ENCODE measurements around the gene ANGPTL7.
"Not testable (repeated sequence)": the region's sequence is repeated elsewhere in the genome, so short reads cannot be mapped to it uniquely, and the experiment has no call there.

ANGPTL7 gene

GRCh38 chr1:11188858-11189451 is at the start of gene ANGPTL7:
TSS of gene ANGPTL7 (plus strand) at chr1:11189355. CDS start at chr1:11189580, 225 bp downstream.
- DNase-seq: no peak

GRCh38 chr1:11142618-11143391 is 46.4 kb upstream of the ANGPTL7 start:
- peak; percentile 51 for DNase-seq

GRCh38 chr1:11143401-11143800 is 45.8 kb upstream of the ANGPTL7 start:
- no peak for DNase-seq

- DNase-seq: no peak
These were observed 45.2 kb upstream of the ANGPTL7 start for GRCh38 chr1:11143907-11144306.

- no peak for DNase-seq
These were observed 44.4 kb upstream of the ANGPTL7 start for GRCh38 chr1:11144570-11145256.

- DNase-seq: no peak
These were observed 43.4 kb upstream of the ANGPTL7 start for GRCh38 chr1:11145741-11146140.

- DNase-seq: no peak
These were observed 41.9 kb upstream of the ANGPTL7 start for GRCh38 chr1:11147197-11147770.

- DNase-seq: peak; percentile 52
These were observed 38.8 kb upstream of the ANGPTL7 start for GRCh38 chr1:11150326-11150725.

GRCh38 chr1:11151114-11151513 is 38.0 kb upstream of the ANGPTL7 start:
- DNase-seq: no peak

GRCh38 chr1:11151826-11152612 is 37.1 kb upstream of the ANGPTL7 start:
- peak; percentile 46 for DNase-seq

GRCh38 chr1:11152755-11153154 is 36.4 kb upstream of the ANGPTL7 start:
- DNase-seq: no peak

- DNase-seq: no peak
These were observed 36.0 kb upstream of the ANGPTL7 start for GRCh38 chr1:11153184-11153583.

GRCh38 chr1:11156441-11156840 is 32.7 kb upstream of the ANGPTL7 start:
- DNase-seq: no peak

GRCh38 chr1:11156963-11157362 is 32.2 kb upstream of the ANGPTL7 start:
- DNase-seq: no peak

GRCh38 chr1:11157394-11157793 is 31.8 kb upstream of the ANGPTL7 start:
- DNase-seq: no peak

- DNase-seq: peak; percentile 70
These were observed 31.3 kb upstream of the ANGPTL7 start for GRCh38 chr1:11157867-11158266.

- no peak for DNase-seq
These were observed 30.9 kb upstream of the ANGPTL7 start for GRCh38 chr1:11158291-11158690.

GRCh38 chr1:11158720-11159321 is 30.3 kb upstream of the ANGPTL7 start:
- DNase-seq: no peak

GRCh38 chr1:11162752-11163151 is 26.4 kb upstream of the ANGPTL7 start:
- DNase-seq: not testable (repeated sequence)

GRCh38 chr1:11166744-11167143 is 22.4 kb upstream of the ANGPTL7 start:
- not testable (repeated sequence) for DNase-seq

- DNase-seq: no peak
These were observed 20.4 kb upstream of the ANGPTL7 start for GRCh38 chr1:11168731-11169130.

- DNase-seq: no peak
These were observed 20.0 kb upstream of the ANGPTL7 start for GRCh38 chr1:11169202-11169601.
